Posterior cingulate gyrus (tissue), 11 donors: Measurements from ENCODE around the gene TAF10.
A peak's percentile ranks its signal among the peaks of the same experiment; 100 is the strongest.

ENCODE experiments used
- DNase-seq, 10 donors: peaks; one replicate each; pipeline versions ENCODE4 v3.0.0 to v3.0.0-alpha.2; 2020 to 2021; ENCODE audit warnings: mixed read lengths in 3 of 10
- intact Hi-C: fragments of 100-400 bp; cut with DNase I; formaldehyde crosslinking; loops from one replicate; pipeline ENCODE4 v1.15.1; 2023

Gene TAF10

GRCh38 chr11:6594142-6594768 is 17.8 kb downstream of the TAF10 start:
- intact Hi-C loops = no loop called here

GRCh38 chr11:6588018-6588417 is 24.0 kb downstream of the TAF10 start:
- intact Hi-C loops = no loop called here
- DNase-seq = no peak

More at GRCh38 chr11:6594142-6594768, 17.8 kb downstream of the TAF10 start:
- DNase-seq = no peak

GRCh38 chr11:6587360-6587953 is 24.6 kb downstream of the TAF10 start:
- intact Hi-C loops = no loop called here
- peak in 7 of 10 donors; percentile 32 to 90 (median 63) for DNase-seq

- intact Hi-C loops = no loop called here
- DNase-seq = peak in 3 of 10 donors; percentile 69 to 93 (median 81)
Observed at GRCh38 chr11:6586434-6587359, 25.3 kb downstream of the TAF10 start.

- intact Hi-C loops = no loop called here
- DNase-seq = no peak
Observed at GRCh38 chr11:6584528-6584927, 27.5 kb downstream of the TAF10 start.

GRCh38 chr11:6583584-6583983 is 28.4 kb downstream of the TAF10 start:
- DNase-seq = no peak
- intact Hi-C loops = no loop called here

- DNase-seq = no peak
- intact Hi-C loops = loop anchor here (5.0 kb wide), 1 partner anchor 47 kb away; no protein-coding TSS in a partner anchor
Observed at GRCh38 chr11:6579681-6580080, 32.3 kb downstream of the TAF10 start.

- DNase-seq = no peak
- intact Hi-C loops = loop anchor here (5.0 kb wide), 1 partner anchor 46 kb away; no protein-coding TSS in a partner anchor
Observed at GRCh38 chr11:6578134-6578533, 33.9 kb downstream of the TAF10 start.

- DNase-seq = peak in 6 of 10 donors; percentile 65 to 94 (median 76)
- intact Hi-C loops = loop anchor here (5.0 kb wide), 1 partner anchor 44 kb away; no protein-coding TSS in a partner anchor
Observed at GRCh38 chr11:6576471-6577373, 35.3 kb downstream of the TAF10 start.

- intact Hi-C loops = loop anchor here (5.0 kb wide), 1 partner anchor 43 kb away; no protein-coding TSS in a partner anchor
- no peak for DNase-seq
Observed at GRCh38 chr11:6574816-6575715, 37.0 kb downstream of the TAF10 start.

- no peak for DNase-seq
- intact Hi-C loops = no loop called here
Observed at GRCh38 chr11:6572215-6572614, 39.8 kb downstream of the TAF10 start.

- intact Hi-C loops = no loop called here
Observed at GRCh38 chr11:6571434-6572008, 40.5 kb downstream of the TAF10 start.

GRCh38 chr11:6570691-6571427 is 41.2 kb downstream of the TAF10 start:
- intact Hi-C loops = no loop called here
- peak in 7 of 10 donors; percentile 38 to 92 (median 72) for DNase-seq

More at GRCh38 chr11:6571434-6572008, 40.5 kb downstream of the TAF10 start:
- DNase-seq = no peak

GRCh38 chr11:6569706-6570105 is 42.3 kb downstream of the TAF10 start:
- intact Hi-C loops = no loop called here

GRCh38 chr11:6568191-6568918 is 43.7 kb downstream of the TAF10 start:
- intact Hi-C loops = no loop called here
- DNase-seq = peak in 5 of 10 donors; percentile 25 to 89 (median 41)

More at GRCh38 chr11:6569706-6570105, 42.3 kb downstream of the TAF10 start:
- DNase-seq = no peak

- DNase-seq = peak in 1 of 10 donors; percentile 86
- intact Hi-C loops = no loop called here
Observed at GRCh38 chr11:6567371-6567745, 44.7 kb downstream of the TAF10 start.
